Adrenal gland (tissue), 5 donors: Measurements from ENCODE around the gene RIPOR2.

Experiments used
- POLR2A ChIP-seq, 2 donors: fragments of 450-650 bp; IDR thresholded peaks; one replicate each; pipeline ENCODE4 v1.6.1; 2017; ENCODE audit warnings: antibody characterized with exemption in 2 of 2, mild to moderate bottlenecking in 2 of 2, moderate library complexity in 1 of 2
- TF ChIP-seq, protein P1 (sequence below), 6 experiments: fragments of 450-650 bp in 4 of 6; fragments of 200-600 bp in 2 of 6; sonication (generic) in 1 of 6; IDR thresholded peaks; 1 replicate in 5 of 6; 2 replicates in 1 of 6; pipeline versions ENCODE4 v1.5.1 to v1.8.0; 2016 to 2021; ENCODE audit warnings: antibody characterized with exemption in 6 of 6, mild to moderate bottlenecking in 2 of 6, moderate library complexity in 1 of 6
- donor health status: DM: no; HTN: no; CAD: no.

- TF ChIP-seq, protein P1, sequence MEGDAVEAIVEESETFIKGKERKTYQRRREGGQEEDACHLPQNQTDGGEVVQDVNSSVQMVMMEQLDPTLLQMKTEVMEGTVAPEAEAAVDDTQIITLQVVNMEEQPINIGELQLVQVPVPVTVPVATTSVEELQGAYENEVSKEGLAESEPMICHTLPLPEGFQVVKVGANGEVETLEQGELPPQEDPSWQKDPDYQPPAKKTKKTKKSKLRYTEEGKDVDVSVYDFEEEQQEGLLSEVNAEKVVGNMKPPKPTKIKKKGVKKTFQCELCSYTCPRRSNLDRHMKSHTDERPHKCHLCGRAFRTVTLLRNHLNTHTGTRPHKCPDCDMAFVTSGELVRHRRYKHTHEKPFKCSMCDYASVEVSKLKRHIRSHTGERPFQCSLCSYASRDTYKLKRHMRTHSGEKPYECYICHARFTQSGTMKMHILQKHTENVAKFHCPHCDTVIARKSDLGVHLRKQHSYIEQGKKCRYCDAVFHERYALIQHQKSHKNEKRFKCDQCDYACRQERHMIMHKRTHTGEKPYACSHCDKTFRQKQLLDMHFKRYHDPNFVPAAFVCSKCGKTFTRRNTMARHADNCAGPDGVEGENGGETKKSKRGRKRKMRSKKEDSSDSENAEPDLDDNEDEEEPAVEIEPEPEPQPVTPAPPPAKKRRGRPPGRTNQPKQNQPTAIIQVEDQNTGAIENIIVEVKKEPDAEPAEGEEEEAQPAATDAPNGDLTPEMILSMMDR (IDR thresholded peaks at IDR 0.05) = no peak
- no peak for TF ChIP-seq POLR2A (IDR thresholded peaks at IDR 0.05)
Observed at GRCh38 chr6:24859608-24860200, 76.1 kb downstream of the RIPOR2 start.
